Suprapubic skin (tissue), 4 donors: Measurements from ENCODE around the gene TPM4. TPM values are rescaled to one million over a fixed set of nuclear protein-coding genes. Genes with fewer than 3 reads are reported as not detected.

Experiments used
- DNase-seq, 2 donors: peaks; one replicate each; pipeline ENCODE4 v3.0.0-alpha.2; 2019; ENCODE audit warnings: low spot score in 2 of 2
- H3K27ac ChIP-seq: fragments of 200-600 bp; sonication (generic); one replicate; pipeline ENCODE4 v1.5.1; 2019
- H3K27me3 ChIP-seq: fragments of 200-600 bp; sonication (generic); one replicate; pipeline ENCODE4 v1.5.1; 2019
- H3K36me3 ChIP-seq: fragments of 200-600 bp; sonication (generic); one replicate; pipeline ENCODE4 v1.5.1; 2019
- H3K4me1 ChIP-seq: fragments of 200-600 bp; sonication (generic); one replicate; pipeline ENCODE4 v1.5.1; 2019
- H3K4me3 ChIP-seq: fragments of 200-600 bp; sonication (generic); one replicate; pipeline ENCODE4 v1.5.1; 2019; ENCODE audit warnings: mild to moderate bottlenecking
- H3K9me3 ChIP-seq: fragments of 200-600 bp; sonication (generic); one replicate; pipeline ENCODE4 v1.5.1; 2019
- EP300 ChIP-seq: sonication (generic); formaldehyde crosslinking; IDR thresholded peaks from one replicate; pipeline ENCODE4 v1.6.1; 2017; ENCODE audit warnings: antibody characterized with exemption
- POLR2A ChIP-seq, 2 donors: fragments of 450-650 bp; IDR thresholded peaks; one replicate each; pipeline ENCODE4 v1.6.1; 2017; ENCODE audit warnings: antibody characterized with exemption in 2 of 2, mild to moderate bottlenecking in 2 of 2, moderate library complexity in 2 of 2
- POLR2AphosphoS5 ChIP-seq, 3 donors: sonication (generic); formaldehyde crosslinking; IDR thresholded peaks; one replicate each; pipeline ENCODE4 v1.6.1; 2017; ENCODE audit warnings: antibody characterized with exemption in 3 of 3
- WGBS: methylation state at CpG from one replicate; pipeline ENCODE4 v1.1.5; 2018; 5-methylcytosine and 5-hydroxymethylcytosine counted together
- total RNA-seq, 4 donors: library from RNA; depleted of rRNA; stranded (reverse); fragments of >200 nt; gene quantifications; one replicate each; pipeline ENCODE4 v1.1.0, GENCODE V29; 2016
- TF ChIP-seq, protein P1 (sequence below), 2 donors: fragments of 200-600 bp in 1 of 2; fragments of 450-650 bp in 1 of 2; sonication (generic) in 1 of 2; IDR thresholded peaks; one replicate each; pipeline ENCODE4 v1.5.1; 2016 to 2019; ENCODE audit warnings: antibody characterized with exemption in 2 of 2, mild to moderate bottlenecking in 1 of 2, moderate library complexity in 1 of 2

Gene TPM4
- total RNA-seq, 4 donors from 2014 or later, result 195 to 224 (median 205) TPM

- peak in 1 of 2 donors; percentile 49 for DNase-seq
- no peak for TF ChIP-seq POLR2AphosphoS5 (IDR thresholded peaks at IDR 0.05)
- Histone ChIP-seq H3K4me1 (peaks cover 66% of the 10 kb centered on the region), H3K9me3 (no peaks in the 10 kb centered on the region), H3K27me3 (no peaks in the 10 kb centered on the region), H3K27ac (peak overlapping the region; percentile 78), H3K4me3 (peak overlapping the region; percentile 51), H3K36me3 (no peaks in the 10 kb centered on the region)
- WGBS, result 62% methylated on average over 10 of the region's 10 CpGs
Observed at GRCh38 chr19:16068696-16069259, 7.5 kb upstream of the TPM4 start.

DNA sequence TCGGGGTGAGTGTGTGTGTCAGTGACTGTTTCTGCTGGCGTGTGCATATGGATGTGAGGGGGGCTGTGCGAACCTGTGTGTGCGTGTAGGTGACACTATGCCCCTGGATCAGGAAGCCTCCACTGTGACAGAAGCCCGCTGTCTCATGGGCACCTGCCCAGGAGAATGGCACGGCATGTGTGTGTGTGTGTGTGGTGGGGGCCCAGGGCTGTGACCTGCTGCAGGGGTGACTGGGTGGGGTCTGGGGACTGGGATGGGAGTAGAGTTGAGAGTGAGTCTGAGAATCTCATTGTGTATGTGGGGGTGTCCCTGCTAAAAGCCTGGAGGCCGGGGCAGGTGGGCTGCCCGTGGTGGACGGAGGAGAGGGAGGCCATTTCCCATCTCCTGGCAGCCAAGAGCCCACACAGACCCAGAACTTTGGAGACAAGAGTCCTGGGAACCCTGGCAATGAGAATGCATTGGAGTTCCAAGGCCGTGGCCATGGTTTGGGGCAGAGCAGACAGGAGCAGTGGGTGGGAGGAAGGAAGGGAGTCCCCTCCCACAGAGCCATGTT lies 6.4 kb upstream of the TPM4 start:
- peak overlapping the region; percentile 51 for H3K4me3 ChIP-seq
- H3K36me3 ChIP-seq, result no peaks in the 10 kb centered on the region
- peak in 1 of 2 donors; percentile 66 for DNase-seq
- H3K27me3 ChIP-seq, result no peaks in the 10 kb centered on the region
- 35% methylated on average over 9 of the region's 10 CpGs for WGBS
- H3K9me3 ChIP-seq, result no peaks in the 10 kb centered on the region
- TF ChIP-seq POLR2AphosphoS5 (IDR thresholded peaks at IDR 0.05), result no peak
- TF ChIP-seq POLR2A (IDR thresholded peaks at IDR 0.05), result no peak
- TF ChIP-seq EP300, result no peak
- TF ChIP-seq, protein P1, sequence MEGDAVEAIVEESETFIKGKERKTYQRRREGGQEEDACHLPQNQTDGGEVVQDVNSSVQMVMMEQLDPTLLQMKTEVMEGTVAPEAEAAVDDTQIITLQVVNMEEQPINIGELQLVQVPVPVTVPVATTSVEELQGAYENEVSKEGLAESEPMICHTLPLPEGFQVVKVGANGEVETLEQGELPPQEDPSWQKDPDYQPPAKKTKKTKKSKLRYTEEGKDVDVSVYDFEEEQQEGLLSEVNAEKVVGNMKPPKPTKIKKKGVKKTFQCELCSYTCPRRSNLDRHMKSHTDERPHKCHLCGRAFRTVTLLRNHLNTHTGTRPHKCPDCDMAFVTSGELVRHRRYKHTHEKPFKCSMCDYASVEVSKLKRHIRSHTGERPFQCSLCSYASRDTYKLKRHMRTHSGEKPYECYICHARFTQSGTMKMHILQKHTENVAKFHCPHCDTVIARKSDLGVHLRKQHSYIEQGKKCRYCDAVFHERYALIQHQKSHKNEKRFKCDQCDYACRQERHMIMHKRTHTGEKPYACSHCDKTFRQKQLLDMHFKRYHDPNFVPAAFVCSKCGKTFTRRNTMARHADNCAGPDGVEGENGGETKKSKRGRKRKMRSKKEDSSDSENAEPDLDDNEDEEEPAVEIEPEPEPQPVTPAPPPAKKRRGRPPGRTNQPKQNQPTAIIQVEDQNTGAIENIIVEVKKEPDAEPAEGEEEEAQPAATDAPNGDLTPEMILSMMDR (IDR thresholded peaks at IDR 0.05), result no peak
- H3K27ac ChIP-seq, result peak overlapping the region; percentile 82
- peaks cover 59% of the 10 kb centered on the region for H3K4me1 ChIP-seq

DNA sequence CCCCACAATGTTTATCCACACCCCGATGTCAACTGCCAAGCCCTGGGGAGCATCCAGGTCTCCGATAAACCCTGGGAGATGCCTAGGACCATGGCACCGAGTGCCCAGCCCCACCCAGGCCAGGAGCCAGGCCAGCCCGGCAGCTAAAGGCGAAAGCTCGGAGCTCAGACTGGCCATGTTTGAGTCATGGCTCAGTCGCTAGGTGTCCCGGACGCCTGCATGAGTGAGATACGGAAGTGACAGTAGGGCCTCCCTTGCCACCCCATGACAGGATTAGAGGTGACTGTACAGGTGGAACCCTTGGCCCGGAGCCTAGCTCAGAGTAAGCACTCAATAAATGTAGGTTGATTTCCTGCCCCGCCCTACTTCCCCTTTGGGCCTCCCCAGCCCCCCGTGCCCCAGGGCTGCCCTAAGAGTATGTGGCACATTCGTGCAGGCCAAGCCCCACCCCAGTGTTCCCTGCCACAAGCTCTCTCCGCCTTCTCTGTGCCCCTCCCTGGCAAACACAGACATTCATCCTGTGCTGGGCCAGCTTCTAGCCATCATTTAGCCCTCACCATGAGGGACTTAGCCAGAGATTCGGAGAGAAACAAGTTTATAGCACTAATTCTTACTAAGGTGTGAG lies 5.8 kb upstream of the TPM4 start:
- no peaks in the 10 kb centered on the region for H3K9me3 ChIP-seq
- no peaks in the 10 kb centered on the region for H3K36me3 ChIP-seq
- peak overlapping the region; percentile 51 for H3K4me3 ChIP-seq
- H3K27me3 ChIP-seq, result no peaks in the 10 kb centered on the region
- TF ChIP-seq, protein P1 (IDR thresholded peaks at IDR 0.05), result no peak
- TF ChIP-seq POLR2AphosphoS5 (IDR thresholded peaks at IDR 0.05), result peak in 2 of 3 donors; percentile 19 to 75
- 3% methylated on average over 9 of the region's 16 CpGs for WGBS
- H3K27ac ChIP-seq, result peak overlapping the region; percentile 82
- peak; percentile 88 to 89 for DNase-seq
- peaks cover 59% of the 10 kb centered on the region for H3K4me1 ChIP-seq

- Histone ChIP-seq H3K27ac (peak overlapping the region; percentile 82), H3K4me1 (peaks cover 61% of the 10 kb centered on the region), H3K27me3 (no peaks in the 10 kb centered on the region), H3K36me3 (no peaks in the 10 kb centered on the region), H3K4me3 (peak overlapping the region; percentile 51), H3K9me3 (no peaks in the 10 kb centered on the region)
- TF ChIP-seq POLR2A (IDR thresholded peaks at IDR 0.05), result no peak
- TF ChIP-seq, protein P1 (IDR thresholded peaks at IDR 0.05), result no peak
- no peak for TF ChIP-seq EP300
- TF ChIP-seq POLR2AphosphoS5 (IDR thresholded peaks at IDR 0.05), result no peak
- WGBS, result 82% methylated on average over 9 of the region's 9 CpGs
- no peak for DNase-seq
Observed at GRCh38 chr19:16071072-16071691, 5.1 kb upstream of the TPM4 start.

DNA sequence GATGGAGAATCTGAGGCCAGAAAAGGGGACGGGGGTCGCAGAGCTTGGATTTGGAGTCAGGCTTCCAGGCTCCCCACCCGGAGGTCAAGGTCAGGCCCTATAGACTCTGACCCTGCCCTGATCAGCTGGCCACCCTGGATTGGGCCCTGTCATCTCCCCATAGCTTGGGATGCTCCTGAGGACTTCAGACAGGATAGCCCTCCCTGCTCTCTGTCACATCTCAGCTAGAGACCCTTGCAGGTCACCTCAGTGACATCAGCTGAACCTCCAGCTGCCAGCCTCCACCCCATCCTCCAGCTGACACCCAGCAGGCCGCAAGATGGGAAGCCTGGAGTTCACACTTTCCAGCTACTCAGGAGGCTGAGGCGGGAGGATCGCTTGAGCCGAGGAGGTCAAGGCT lies 2.8 kb upstream of the TPM4 start:
- H3K27me3 ChIP-seq, result no peaks in the 10 kb centered on the region
- 91% methylated on average over 5 of the region's 7 CpGs for WGBS
- no peak for TF ChIP-seq EP300
- TF ChIP-seq, protein P1 (IDR thresholded peaks at IDR 0.05), result no peak
- TF ChIP-seq POLR2AphosphoS5 (IDR thresholded peaks at IDR 0.05), result no peak
- TF ChIP-seq POLR2A (IDR thresholded peaks at IDR 0.05), result no peak
- DNase-seq, result peak in 1 of 2 donors; percentile 51
- peaks cover 55% of the 10 kb centered on the region for H3K4me1 ChIP-seq
- no peak overlapping the region for H3K27ac ChIP-seq
- no peaks in the 10 kb centered on the region for H3K9me3 ChIP-seq
- no peaks in the 10 kb centered on the region for H3K36me3 ChIP-seq
- H3K4me3 ChIP-seq, result no peak overlapping the region
